HG02884 (cell line): ENCODE results near the gene SLC35B2.

ENCODE experiments used
- ATAC-seq: cut with Tn5 transposase; IDR thresholded peaks from one replicate; pipeline ENCODE4 v1.9.1; 2021; ENCODE audit warnings: mild to moderate bottlenecking, moderate library complexity; ENCODE audit not compliant: unreplicated experiment

SLC35B2 gene

GRCh38 chr6:44269178-44269920, 12.0 kb upstream of the SLC35B2 start:
- no peak for ATAC-seq

GRCh38 chr6:44268095-44268628, 10.8 kb upstream of the SLC35B2 start:
- no peak for ATAC-seq

- no peak for ATAC-seq
Observed at GRCh38 chr6:44267252-44267651, 9.9 kb upstream of the SLC35B2 start.

GRCh38 chr6:44266347-44266746, 9.0 kb upstream of the SLC35B2 start:
- ATAC-seq = peak; percentile 25

- no peak for ATAC-seq
Observed at GRCh38 chr6:44265722-44266233, 8.4 kb upstream of the SLC35B2 start.

- peak; percentile 30 for ATAC-seq
Observed at GRCh38 chr6:44265007-44265721, 7.8 kb upstream of the SLC35B2 start, which contains the start of gene NFKBIE. NFKBIE (minus strand) TSS chr6:44265551; CDS start chr6:44265346, 205 bp downstream.

- no peak for ATAC-seq
Observed at GRCh38 chr6:44264154-44265006, 7.1 kb upstream of the SLC35B2 start.

- no peak for ATAC-seq
Observed at GRCh38 chr6:44263354-44264100, 6.2 kb upstream of the SLC35B2 start.

GRCh38 chr6:44262467-44263353, 5.4 kb upstream of the SLC35B2 start:
- no peak for ATAC-seq

GRCh38 chr6:44261581-44261980, 4.3 kb upstream of the SLC35B2 start:
- no peak for ATAC-seq

- ATAC-seq = no peak
Observed at GRCh38 chr6:44260451-44261297, 3.3 kb upstream of the SLC35B2 start.

GRCh38 chr6:44260011-44260410, 2.7 kb upstream of the SLC35B2 start:
- no peak for ATAC-seq

- ATAC-seq = no peak
Observed at GRCh38 chr6:44258921-44259320, 1.6 kb upstream of the SLC35B2 start.

- no peak for ATAC-seq
Observed at GRCh38 chr6:44258325-44258863, 1.1 kb upstream of the SLC35B2 start.

GRCh38 chr6:44257753-44258324, 511 bp upstream of the SLC35B2 start:
- peak; percentile 13 for ATAC-seq

GRCh38 chr6:44256775-44257024, 628 bp downstream of the SLC35B2 start:
- ATAC-seq = no peak

GRCh38 chr6:44255871-44256774, 1.2 kb downstream of the SLC35B2 start:
- no peak for ATAC-seq
